PC-3 (cell line): Measurements from ENCODE around the gene DNPH1. TPM values are rescaled to one million over a fixed set of nuclear protein-coding genes. Genes with fewer than 3 reads are reported as not detected.

Experiments used
- ATAC-seq: fragments of 200-7000 bp; cut with Tn5 transposase; 2 replicates; pipeline ENCODE4 v1.9.1; 2020; ENCODE audit warnings: mild to moderate bottlenecking, moderate library complexity
- BruUV-seq: library from RNA; stranded (reverse); fragments of 400-500 nt; replicated peaks from 2 replicates; lab custom pipeline; 2021; lab: Mats Ljungman, UMichigan
- CTCF ChIA-PET: fragments of 300-600 bp; sonication (Branson Sonifier 250); formaldehyde crosslinking; loops from one replicate; lab custom pipeline; 2022; ENCODE audit warnings: antibody characterized with exemption; lab: Charles Lee
- POLR2A ChIA-PET: fragments of 300-600 bp; sonication (Branson Sonifier 250); formaldehyde crosslinking; loops from one replicate; lab custom pipeline; 2022; ENCODE audit warnings: antibody characterized with exemption; ENCODE audit not compliant: unreplicated experiment; lab: Charles Lee
- DNase-seq: peaks from one replicate; pipeline ENCODE4 v3.0.0-alpha.2; 2015
- H2AFZ ChIP-seq: fragments of 300-600 bp; sonication (generic); 2 replicates; pipeline ENCODE4 v1.6.0; 2016; ENCODE audit warnings: antibody characterized with exemption, low read length
- H3F3A ChIP-seq: fragments of 300-600 bp; sonication (generic); one replicate; pipeline ENCODE4 v1.6.0; 2017; ENCODE audit warnings: antibody characterized with exemption, low read length, control low read depth, mild to moderate bottlenecking; ENCODE audit not compliant: unreplicated experiment
- H3K27ac ChIP-seq: fragments of 300-600 bp; sonication (generic); 2 replicates; pipeline ENCODE4 v1.5.1; 2016; ENCODE audit warnings: mild to moderate bottlenecking, low read length
- H3K27me3 ChIP-seq: fragments of 300-600 bp; sonication (generic); 2 replicates; pipeline ENCODE4 v1.6.1; 2016; ENCODE audit warnings: low read length, mixed read lengths
- H3K36me3 ChIP-seq: fragments of 300-600 bp; sonication (generic); 2 replicates; pipeline ENCODE4 v1.6.1; 2016; ENCODE audit warnings: low read depth, mixed run types, low read length, mixed read lengths
- H3K4me1 ChIP-seq: fragments of 300-600 bp; sonication (generic); 2 replicates; pipeline ENCODE4 v1.5.1; 2016; ENCODE audit warnings: low read length; ENCODE audit not compliant: insufficient read depth
- H3K4me2 ChIP-seq: fragments of 300-600 bp; sonication (generic); 2 replicates; pipeline ENCODE4 v1.6.0; 2016; ENCODE audit warnings: low read length
- H3K4me3 ChIP-seq: fragments of 300-600 bp; sonication (generic); 2 replicates; pipeline ENCODE4 v1.5.1; 2016; ENCODE audit warnings: mild to moderate bottlenecking, low read length, mixed read lengths
- H3K79me2 ChIP-seq: fragments of 300-600 bp; sonication (generic); 2 replicates; pipeline ENCODE4 v1.6.1; 2017; ENCODE audit warnings: low read length, mixed read lengths
- H3K9ac ChIP-seq: fragments of 300-600 bp; sonication (generic); 2 replicates; pipeline ENCODE4 v1.6.0; 2016; ENCODE audit warnings: mild to moderate bottlenecking, low read length
- H3K9me2 ChIP-seq: fragments of 300-600 bp; sonication (generic); replicated peaks from 2 replicates; pipeline ENCODE4 v1.6.1; 2016; ENCODE audit warnings: mixed run types, low read length, mixed read lengths
- H3K9me3 ChIP-seq: fragments of 300-600 bp; sonication (generic); 2 replicates; pipeline ENCODE4 v1.6.1; 2016; ENCODE audit warnings: low read length, mixed read lengths
- H4K20me1 ChIP-seq: fragments of 300-600 bp; sonication (generic); 2 replicates; pipeline ENCODE4 v1.6.1; 2016; ENCODE audit warnings: low read length, mixed read lengths
- EZH2 ChIP-seq: fragments of 300-600 bp; sonication (generic); IDR thresholded peaks from one replicate; pipeline ENCODE4 v1.6.1; 2017; ENCODE audit warnings: antibody characterized with exemption, mild to moderate bottlenecking, low read length; ENCODE audit not compliant: unreplicated experiment
- EZH2phosphoT487 ChIP-seq: fragments of 300-600 bp; sonication (generic); IDR thresholded peaks from 2 replicates; pipeline ENCODE4 v1.6.1; 2018; ENCODE audit warnings: mild to moderate bottlenecking, antibody characterized with exemption, low read length, borderline replicate concordance
- intact Hi-C: fragments of 100-400 bp; cut with micrococcal nuclease; formaldehyde crosslinking; loops from 2 replicates; pipeline ENCODE4 v1.9.0; 2023
- total RNA-seq: library from RNA; depleted of rRNA; stranded (reverse); fragments of >200 nt; gene quantifications from 2 replicates; pipeline ENCODE4 v1.2.3, GENCODE V29; 2014
- TF ChIP-seq, protein P1 (sequence below): fragments of 300-600 bp; sonication (generic); conservative IDR thresholded peaks from 2 replicates; pipeline ENCODE4 v1.5.1; 2017; ENCODE audit warnings: antibody characterized with exemption, low read depth, mild to moderate bottlenecking, low read length

DNPH1 gene
- total RNA-seq, 1 experiment from 2014 or later = 128 TPM

- Histone ChIP-seq H3K4me1 (no peaks in the 10 kb centered on the region), H3F3A (no peaks in the 10 kb centered on the region), H2AFZ (no peak overlapping the region), H4K20me1 (no peaks in the 10 kb centered on the region), H3K27me3 (peaks cover 6% of the 10 kb centered on the region), H3K36me3 (no peaks in the 10 kb centered on the region), H3K9me3 (no peaks in the 10 kb centered on the region), H3K27ac (no peak overlapping the region), H3K4me2 (no peak overlapping the region), H3K4me3 (no peak overlapping the region), H3K9ac (no peak overlapping the region), H3K79me2 (no peaks in the 10 kb centered on the region), H3K9me2 (no peaks in the 10 kb centered on the region)
- intact Hi-C loops = no loop called here
- no TSS peak for BruUV-seq
- TF ChIP-seq, protein P1, sequence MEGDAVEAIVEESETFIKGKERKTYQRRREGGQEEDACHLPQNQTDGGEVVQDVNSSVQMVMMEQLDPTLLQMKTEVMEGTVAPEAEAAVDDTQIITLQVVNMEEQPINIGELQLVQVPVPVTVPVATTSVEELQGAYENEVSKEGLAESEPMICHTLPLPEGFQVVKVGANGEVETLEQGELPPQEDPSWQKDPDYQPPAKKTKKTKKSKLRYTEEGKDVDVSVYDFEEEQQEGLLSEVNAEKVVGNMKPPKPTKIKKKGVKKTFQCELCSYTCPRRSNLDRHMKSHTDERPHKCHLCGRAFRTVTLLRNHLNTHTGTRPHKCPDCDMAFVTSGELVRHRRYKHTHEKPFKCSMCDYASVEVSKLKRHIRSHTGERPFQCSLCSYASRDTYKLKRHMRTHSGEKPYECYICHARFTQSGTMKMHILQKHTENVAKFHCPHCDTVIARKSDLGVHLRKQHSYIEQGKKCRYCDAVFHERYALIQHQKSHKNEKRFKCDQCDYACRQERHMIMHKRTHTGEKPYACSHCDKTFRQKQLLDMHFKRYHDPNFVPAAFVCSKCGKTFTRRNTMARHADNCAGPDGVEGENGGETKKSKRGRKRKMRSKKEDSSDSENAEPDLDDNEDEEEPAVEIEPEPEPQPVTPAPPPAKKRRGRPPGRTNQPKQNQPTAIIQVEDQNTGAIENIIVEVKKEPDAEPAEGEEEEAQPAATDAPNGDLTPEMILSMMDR = no peak
- no peak for TF ChIP-seq EZH2phosphoT487
- TF ChIP-seq EZH2 = no peak
- CTCF ChIA-PET = no interaction called here
- POLR2A ChIA-PET = no interaction called here
- ATAC-seq (no peak), DNase-seq (no peak)
Measured at GRCh38 chr6:43269273-43270007, 40.2 kb upstream of the DNPH1 start.

- no peaks in the 10 kb centered on the region for H3K9me3 ChIP-seq
- H3K36me3 ChIP-seq = no peaks in the 10 kb centered on the region
- no peak overlapping the region for H3K9ac ChIP-seq
- no peaks in the 10 kb centered on the region for H3K4me1 ChIP-seq
- intact Hi-C loops = no loop called here
- H3K9me2 ChIP-seq = no peaks in the 10 kb centered on the region
- ChIA-PET CTCF (no interaction called here), POLR2A (no interaction called here)
- TF ChIP-seq, protein P1 = no peak
- no peak for ATAC-seq
- H4K20me1 ChIP-seq = no peaks in the 10 kb centered on the region
- H2AFZ ChIP-seq = no peak overlapping the region
- no peaks in the 10 kb centered on the region for H3K79me2 ChIP-seq
- H3K27me3 ChIP-seq = peaks cover 1% of the 10 kb centered on the region; the same call in 1 of the 2 replicates
- H3K4me3 ChIP-seq = no peak overlapping the region
- DNase-seq = no peak
- no peak overlapping the region for H3K4me2 ChIP-seq
- no peaks in the 10 kb centered on the region for H3F3A ChIP-seq
- no TSS peak for BruUV-seq
- H3K27ac ChIP-seq = no peak overlapping the region
Measured at GRCh38 chr6:43268782-43269272, 39.5 kb upstream of the DNPH1 start.

GRCh38 chr6:43268355-43268700, 39.0 kb upstream of the DNPH1 start:
- H3K4me1 ChIP-seq = no peaks in the 10 kb centered on the region
- POLR2A ChIA-PET = no interaction called here
- DNase-seq (no peak), ATAC-seq (no peak)
- H3F3A ChIP-seq = no peaks in the 10 kb centered on the region
- TF ChIP-seq, protein P1 = no peak
- TF ChIP-seq EZH2phosphoT487 = no peak
- no peak for TF ChIP-seq EZH2
- no TSS peak for BruUV-seq
- no peaks in the 10 kb centered on the region for H4K20me1 ChIP-seq
- H3K9ac ChIP-seq = no peak overlapping the region
- no peaks in the 10 kb centered on the region; the same call in 1 of the 2 replicates for H3K36me3 ChIP-seq
- H3K27ac ChIP-seq = no peak overlapping the region
- no peaks in the 10 kb centered on the region for H3K9me2 ChIP-seq
- no peaks in the 10 kb centered on the region for H3K27me3 ChIP-seq
- H3K4me3 ChIP-seq = no peak overlapping the region
- CTCF ChIA-PET = no interaction called here
- no peak overlapping the region for H2AFZ ChIP-seq
- H3K4me2 ChIP-seq = no peak overlapping the region
- no peaks in the 10 kb centered on the region for H3K9me3 ChIP-seq
- intact Hi-C loops = no loop called here
- no peaks in the 10 kb centered on the region for H3K79me2 ChIP-seq
